Gastroesophageal sphincter (tissue), 3 donors: ENCODE results near the gene UNC93B1.

ENCODE experiments used
- CTCF ChIP-seq, 4 experiments: fragments of 200-600 bp in 2 of 4; fragments of 450-650 bp in 2 of 4; sonication (generic) in 1 of 4; IDR thresholded peaks; one replicate each; pipeline ENCODE4 v1.5.1; 2017 to 2019; ENCODE audit warnings: antibody characterized with exemption in 4 of 4, mild to moderate bottlenecking in 2 of 4, moderate library complexity in 2 of 4
- POLR2A ChIP-seq, 2 donors: fragments of 450-650 bp; IDR thresholded peaks; one replicate each; pipeline ENCODE4 v1.6.1; 2017; ENCODE audit warnings: antibody characterized with exemption in 2 of 2, mild to moderate bottlenecking in 2 of 2, moderate library complexity in 1 of 2

GRCh38 chr11:68032997-68033707, 29.3 kb upstream of the UNC93B1 start:
- no peak for TF ChIP-seq POLR2A (IDR thresholded peaks at IDR 0.05)
- no peak for TF ChIP-seq CTCF (IDR thresholded peaks at IDR 0.05)
